ENCODE measurements around the gene NEIL3.
"Not testable (repeated sequence)": the region's sequence is repeated elsewhere in the genome, so short reads cannot be mapped to it uniquely, and the experiment has no call there.

NEIL3 gene

GRCh38 chr4:177301126-177301639 is 8.5 kb upstream of the NEIL3 start:
- no peak for DNase-seq (ENCODE audit: low read depth)

DNA sequence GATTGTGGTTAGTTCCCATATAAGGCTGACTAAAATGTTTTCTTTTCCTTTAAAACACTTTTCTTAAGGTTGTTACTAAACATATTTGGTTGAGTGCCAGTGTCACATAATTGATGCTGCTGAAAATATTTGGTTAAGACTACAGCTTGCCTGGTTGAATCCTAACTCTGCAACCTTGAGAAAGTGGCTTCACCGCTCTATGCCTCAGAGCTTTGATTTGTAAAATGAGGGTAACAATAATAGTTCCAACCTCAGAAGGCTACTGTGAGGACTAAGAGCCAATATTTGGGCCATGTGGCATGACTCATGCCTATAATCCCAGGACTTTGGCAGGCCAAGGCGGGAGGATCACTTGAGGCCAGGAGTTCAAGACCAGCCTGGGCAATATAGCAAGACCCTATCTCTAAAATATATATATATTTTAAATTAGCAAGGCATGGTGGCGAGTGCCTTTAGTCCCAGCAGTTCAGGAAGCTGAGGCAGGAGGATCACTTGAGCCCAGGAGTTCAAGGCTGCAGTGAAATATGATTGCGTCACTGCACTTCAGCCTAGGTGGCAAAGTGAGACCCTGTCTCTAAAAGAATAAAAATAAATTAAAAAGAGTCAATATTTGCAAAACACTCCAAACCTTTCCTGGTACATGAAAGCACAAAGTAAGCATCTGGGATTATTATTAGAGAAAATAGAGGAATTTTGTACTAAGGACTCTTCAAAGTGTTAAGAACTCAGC is 7.1 kb upstream of the NEIL3 start:
- DNase-seq (ENCODE audit: low read depth), result no peak

DNA sequence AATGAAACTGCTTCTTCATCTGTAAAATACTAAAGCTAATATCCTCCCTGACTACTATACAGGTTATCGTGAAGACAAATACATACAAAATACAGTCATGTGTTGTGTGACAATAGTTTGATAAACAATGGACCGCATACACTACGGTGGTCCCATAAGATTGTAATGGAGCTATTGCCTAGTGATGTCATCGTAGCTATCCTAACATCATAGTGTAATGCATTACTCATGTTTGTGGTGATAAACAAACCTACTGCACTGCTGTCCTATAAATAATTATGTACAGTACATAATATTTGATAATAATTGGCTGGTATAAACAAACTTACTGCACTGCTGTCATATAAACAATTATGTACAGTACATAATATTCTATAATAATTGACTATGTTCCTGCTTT is 5.6 kb upstream of the NEIL3 start:
- DNase-seq (ENCODE audit: low read depth), result no peak

DNA sequence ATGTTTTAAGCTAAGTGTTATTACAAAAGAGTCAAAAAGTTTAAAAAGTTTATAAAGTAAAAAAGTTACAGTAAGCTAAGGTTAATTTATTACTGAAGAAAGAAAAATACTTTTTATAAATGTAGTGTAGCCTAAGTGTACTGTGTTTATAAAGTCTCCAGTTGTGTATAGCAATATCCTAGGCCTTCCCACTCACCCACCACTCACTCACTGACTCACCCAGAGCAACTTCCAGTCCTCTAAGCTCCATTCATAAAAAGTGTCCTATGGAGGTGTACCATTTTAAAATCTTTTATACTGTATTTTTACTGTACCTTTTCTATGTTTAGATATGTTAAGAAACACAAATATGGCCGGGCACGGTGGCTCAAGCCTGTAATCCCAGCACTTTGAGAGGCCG is 4.8 kb upstream of the NEIL3 start:
- not testable (repeated sequence) for DNase-seq (ENCODE audit: low read depth)

DNA sequence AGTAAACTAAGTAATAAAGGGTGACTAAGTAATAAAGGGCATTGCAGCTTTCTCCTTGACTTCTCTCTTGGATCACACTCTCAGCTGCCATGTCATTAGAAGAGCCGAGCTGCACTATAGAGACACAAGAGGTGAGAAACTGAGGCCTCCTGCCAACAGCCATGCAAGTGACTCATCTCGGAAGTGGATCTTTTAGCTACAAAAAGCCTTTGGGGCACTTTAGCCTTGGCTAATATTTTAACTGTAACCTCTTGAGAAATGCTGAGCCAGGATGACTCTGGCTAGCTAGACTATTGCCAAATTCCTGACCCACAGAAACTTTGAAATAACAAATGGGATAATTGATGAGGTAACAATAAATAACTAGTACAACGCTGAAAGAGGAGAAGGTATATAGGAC is 1.5 kb upstream of the NEIL3 start:
- DNase-seq (ENCODE audit: low read depth), result peak; percentile 83

- DNase-seq (ENCODE audit: low read depth), result no peak
Measured at GRCh38 chr4:177308847-177309521, 690 bp upstream of the NEIL3 start.

GRCh38 chr4:177311589-177311988 is 1.9 kb downstream of the NEIL3 start:
- no peak for DNase-seq (ENCODE audit: low read depth)

DNA sequence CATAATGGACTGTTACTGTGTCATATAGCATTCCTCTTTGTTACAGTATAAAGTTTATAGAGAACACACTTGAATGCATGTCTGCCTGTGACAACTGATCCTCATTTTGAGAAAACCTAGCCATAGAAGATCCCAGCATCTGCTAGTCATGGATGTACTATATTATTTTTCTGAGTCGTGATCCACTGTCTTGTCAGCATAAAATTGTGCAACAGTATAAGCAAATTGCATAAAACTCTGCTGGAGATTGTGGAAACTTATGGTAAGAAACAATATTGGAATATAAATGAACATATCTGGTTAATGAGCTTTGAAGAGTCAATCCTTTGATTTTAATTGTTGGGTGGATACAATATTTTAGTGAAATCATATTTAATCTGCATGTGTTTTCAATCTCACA is 3.6 kb downstream of the NEIL3 start:
- DNase-seq (ENCODE audit: low read depth), result peak; percentile 17

DNA sequence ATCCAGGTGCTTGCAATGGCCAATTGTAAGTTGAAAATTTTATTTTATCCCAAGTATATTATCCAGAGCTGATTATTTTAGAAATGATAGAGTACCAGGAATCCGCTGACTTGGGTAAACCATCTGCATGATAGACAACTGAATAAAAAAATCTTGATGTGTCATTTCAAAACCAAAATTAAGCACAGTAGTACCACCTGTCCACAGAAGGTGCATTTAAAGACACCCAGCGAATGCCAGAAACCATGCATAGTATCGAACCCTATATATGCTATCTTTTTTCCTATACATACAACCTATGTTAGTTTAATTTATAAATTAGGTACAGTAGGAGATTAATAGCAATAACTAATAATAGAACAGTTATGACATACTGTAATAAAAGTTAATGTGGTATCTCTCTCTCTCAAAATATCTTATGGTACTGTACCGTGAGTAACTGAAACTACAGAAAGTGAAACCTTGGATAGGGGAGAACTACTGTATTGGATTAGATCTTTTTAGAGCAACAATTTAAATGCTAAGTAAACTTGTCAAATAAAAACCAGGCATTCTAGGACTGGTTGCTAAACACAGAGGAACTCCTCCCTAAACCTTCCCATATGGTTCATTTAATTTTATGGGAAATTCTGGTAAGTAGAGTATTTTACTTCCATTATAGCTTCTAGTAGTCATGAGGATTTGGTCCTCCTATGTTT is 6.2 kb downstream of the NEIL3 start:
- peak; percentile 24 for DNase-seq (ENCODE audit: low read depth)

DNA sequence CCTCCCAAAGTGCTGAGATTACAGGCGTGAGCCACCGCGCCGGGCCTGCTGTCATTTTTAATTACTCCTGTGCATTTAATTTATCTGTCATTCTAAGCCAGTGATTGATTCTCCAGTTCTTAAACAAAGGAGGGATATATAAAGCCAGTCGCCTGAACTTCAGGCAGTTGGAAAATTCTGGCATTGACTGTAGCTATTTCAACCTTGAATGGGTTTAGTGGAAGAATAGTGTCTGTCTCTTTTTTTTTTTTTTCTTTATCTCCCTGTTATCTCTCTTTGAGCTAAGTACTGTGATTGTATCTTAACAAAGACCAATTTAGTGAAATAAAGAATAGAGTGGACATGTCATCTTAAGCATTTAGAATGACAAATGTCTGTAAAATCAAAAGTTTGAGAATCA is 11.0 kb downstream of the NEIL3 start:
- no peak for DNase-seq (ENCODE audit: low read depth)

DNA sequence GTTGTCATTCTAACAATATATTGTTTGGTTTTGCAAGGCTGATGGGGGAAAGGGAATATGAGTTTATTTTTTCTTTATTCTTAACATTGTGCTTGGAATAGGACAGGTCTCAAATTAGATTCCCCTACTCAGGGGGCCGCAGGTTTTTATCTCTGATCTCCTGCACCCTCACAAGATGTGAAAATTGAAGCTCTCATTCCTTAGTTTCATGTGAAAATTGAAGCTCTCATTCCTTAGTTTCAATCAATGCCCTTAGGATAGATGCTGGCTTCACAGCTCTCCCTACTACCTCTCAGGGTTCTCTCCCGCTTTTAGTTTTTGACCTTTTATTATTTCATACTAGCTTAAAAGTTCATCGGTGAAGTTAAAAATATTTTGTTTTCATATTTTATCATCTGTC is 12.0 kb downstream of the NEIL3 start:
- DNase-seq (ENCODE audit: low read depth), result no peak

DNA sequence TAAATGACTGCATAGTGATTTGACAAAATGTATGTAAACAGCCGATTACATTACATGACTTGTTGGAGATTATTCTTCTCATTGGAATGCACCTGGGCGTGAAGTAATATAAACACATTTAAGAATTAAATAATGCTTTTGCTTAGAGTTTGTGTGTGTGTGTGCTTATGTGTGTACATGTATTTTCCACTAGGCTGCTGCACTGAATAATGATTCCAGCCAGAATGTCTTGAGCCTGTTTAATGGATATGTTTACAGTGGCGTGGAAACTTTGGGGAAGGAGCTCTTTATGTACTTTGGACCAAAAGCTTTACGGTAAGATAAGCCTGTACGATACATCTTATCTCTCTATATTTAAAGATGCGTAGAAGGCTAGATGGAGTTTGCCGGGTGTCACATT is 12.6 kb downstream of the NEIL3 start:
- DNase-seq (ENCODE audit: low read depth), result no peak

DNA sequence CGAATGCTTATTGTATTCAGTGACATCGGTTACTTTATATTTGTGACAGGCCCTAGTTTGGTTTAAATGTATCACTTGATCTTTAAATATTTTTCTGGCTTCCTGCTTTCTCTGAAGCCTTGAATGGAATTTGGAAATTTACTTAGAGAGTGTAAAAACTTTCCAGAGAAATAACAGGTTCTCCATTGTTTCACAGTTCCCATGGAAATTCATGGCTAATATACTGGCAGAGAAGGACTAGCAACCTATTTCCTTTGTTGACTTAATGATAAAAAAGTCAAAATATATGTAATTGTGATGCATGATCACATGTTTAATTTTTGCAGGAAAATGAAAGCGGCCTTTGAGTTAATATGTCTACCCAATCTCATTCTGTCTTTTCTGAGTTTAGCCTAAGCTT is 13.2 kb downstream of the NEIL3 start:
- no peak for DNase-seq (ENCODE audit: low read depth)

DNA sequence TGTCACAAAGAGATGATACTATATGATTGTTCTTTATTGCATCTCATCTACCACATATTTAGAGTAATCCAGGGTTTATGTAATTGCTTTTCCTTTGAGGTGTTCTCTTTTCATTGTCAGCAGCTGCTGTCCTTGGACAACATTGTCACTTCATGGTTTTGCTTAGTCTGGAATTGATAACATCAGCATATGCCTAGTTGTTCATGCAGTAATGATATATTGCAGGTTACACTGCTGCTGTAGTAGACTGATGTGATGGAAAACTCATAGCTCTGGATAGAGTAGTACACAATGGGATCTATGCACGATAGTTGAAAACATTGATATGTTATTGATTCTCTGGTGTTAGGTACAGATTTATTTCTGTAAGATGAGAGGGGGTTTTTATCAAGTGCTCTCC is 13.7 kb downstream of the NEIL3 start:
- no peak for DNase-seq (ENCODE audit: low read depth)

DNA sequence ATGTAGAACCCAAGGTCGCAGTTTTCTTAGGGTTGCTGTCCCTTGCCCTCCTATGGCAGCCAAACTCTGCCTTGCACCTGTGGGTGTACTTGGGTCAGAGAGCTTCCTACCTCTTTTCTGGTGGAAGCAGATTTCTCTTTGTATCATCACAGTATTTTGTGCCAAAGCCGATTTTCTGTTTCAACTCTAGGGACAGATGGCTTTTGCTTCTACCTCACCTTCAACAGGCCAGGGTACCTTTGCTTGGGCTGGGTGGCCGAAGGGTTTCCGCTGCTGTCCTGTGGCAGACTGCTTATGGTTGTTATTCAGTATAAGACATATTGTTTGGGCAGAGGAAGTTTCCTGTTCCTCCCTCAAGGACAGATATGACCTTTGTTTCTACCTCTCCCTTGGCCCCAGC is 22.4 kb downstream of the NEIL3 start:
- DNase-seq (ENCODE audit: low read depth), result no peak

DNA sequence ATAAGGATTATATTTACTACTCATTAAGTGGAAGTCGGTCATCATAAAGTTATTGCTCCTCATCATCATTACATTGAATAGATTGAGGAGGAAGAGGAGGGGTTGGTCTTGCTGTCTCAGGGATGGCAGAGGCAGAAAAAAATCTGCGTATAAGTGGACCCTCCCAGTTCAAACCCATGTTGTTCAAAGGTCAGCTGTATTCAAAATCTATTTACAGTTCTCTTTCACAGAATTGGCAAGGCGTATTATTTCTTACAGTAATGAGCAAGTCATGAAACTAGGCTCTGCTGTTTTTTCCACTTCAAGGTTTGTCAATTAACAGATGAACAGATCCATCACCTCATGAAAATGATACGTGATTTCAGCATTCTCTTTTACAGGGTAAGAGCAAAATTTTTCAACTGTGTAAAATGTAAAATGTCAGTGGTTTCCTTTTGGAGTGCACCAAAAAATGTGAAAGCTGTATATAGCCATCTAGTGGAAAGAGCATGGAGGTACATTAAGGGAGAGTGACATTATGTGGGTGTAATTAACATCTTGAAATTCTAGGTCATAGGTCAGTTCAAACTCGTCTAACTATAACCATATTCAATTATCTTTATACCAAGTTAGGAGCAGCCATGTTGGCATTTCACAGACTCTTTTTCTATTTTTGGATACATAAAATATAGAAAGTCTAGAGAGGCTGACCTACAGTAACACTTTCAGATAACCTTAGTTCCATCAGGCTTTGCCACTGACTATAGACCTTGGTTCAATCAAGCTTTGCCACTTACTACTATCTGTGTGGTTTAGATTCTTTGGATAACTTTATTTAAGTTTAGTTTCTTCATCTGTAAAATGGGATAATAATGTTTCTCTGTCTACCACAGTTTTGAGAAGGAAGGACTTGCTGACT is 30.1 kb downstream of the NEIL3 start:
- DNase-seq (ENCODE audit: low read depth), result peak; percentile 19

DNA sequence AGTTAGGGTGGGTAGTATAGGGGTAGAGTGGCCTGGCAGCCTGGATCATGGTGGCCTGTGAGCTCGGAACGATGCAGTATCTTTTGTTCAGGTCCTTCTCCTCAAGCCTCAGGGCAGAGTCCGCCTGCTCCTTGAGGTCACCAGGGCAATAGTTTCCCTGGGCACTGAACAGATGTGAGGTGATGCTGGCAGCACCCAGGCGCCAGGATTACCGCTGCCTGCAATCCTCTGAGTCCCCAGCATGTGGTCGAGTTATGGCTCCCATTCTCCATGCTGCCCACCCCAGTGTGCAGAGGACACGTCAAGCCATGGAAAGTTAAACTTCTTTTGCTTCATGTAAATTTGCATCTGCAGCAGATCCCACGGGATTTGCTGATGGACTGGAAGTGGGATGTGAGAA is 38.7 kb downstream of the NEIL3 start:
- no peak for DNase-seq (ENCODE audit: low read depth)

DNA sequence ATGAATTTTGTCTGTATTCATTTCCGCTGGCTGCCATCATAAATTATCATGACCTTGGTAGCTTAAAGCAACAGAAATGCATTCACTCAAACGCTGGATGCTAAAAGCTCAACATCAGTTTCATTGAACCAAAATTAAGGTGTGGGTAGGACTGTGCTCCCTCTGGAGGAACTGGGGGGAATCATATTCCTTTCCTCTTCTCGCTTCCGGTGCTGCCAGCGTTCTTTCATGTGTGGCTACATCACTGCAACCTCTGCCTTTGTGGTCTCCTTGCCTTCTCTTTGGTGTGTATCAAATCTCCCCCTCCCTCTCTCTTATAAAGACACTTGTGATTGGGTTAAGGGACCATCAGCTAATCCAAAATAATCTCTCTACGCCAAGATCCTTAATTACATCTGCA is 39.5 kb downstream of the NEIL3 start:
- DNase-seq (ENCODE audit: low read depth), result no peak

DNA sequence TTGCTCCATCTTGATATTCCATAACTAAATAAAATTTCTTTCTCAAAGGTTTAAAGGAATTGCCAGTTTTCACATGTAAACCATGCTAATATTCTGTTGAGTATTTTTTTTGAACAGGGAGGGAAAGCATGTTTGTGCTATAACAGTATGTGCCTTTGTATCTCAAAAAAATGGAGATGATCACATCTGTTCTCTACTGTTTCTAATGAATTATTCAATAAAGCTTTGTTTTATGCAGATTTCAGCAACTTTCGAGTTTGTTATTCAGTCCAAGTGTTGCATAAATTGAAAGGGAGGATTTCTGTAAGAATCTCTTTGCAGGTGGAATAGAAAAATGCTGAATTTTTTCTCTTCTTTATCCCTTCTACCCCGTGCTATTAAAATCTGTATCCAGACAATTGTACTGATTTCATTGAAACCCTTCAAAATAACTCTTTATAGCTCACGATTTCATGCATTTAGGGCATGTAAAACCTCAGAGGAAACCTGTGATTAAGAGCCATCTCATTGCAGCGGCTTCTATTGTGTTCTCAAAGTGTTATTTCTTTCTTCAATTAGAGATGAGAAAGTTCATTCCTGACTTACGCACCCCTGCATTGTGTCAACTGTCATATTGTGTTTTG is 42.1 kb downstream of the NEIL3 start:
- no peak for DNase-seq (ENCODE audit: low read depth)

- no peak for DNase-seq (ENCODE audit: low read depth)
Measured at GRCh38 chr4:177356206-177356605, 46.5 kb downstream of the NEIL3 start.

DNA sequence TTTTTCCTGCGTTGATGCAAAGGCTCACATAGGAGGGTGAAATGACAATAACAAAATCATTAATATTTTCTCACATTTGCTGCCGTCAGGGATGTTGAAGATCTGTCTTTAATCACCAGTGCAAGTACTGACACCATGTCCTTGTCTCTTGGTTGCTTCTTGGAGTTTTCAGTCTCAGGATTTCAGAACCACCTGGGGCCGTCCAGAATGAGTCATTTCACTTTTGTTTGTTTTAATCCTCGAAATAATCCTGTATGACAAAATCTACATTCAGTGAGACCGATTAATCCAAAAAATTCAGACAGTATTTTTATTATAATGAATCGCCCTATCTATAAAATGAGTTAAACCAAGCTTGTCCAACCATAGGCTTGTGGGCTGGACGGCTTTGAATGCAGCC is 47.2 kb downstream of the NEIL3 start:
- DNase-seq (ENCODE audit: low read depth), result no peak

GRCh38 chr4:177367336-177367735 is 57.7 kb downstream of the NEIL3 start:
- DNase-seq (ENCODE audit: low read depth), result peak; percentile 19

Measured in GM04504 (cell line).